Neural cell (in vitro differentiated cells): Measurements from ENCODE around the gene GAMT.

Source experiments
- CTCF ChIP-seq: fragments of 450-650 bp; IDR thresholded peaks from 2 replicates; pipeline ENCODE4 v1.5.1; 2014; ENCODE audit warnings: antibody characterized with exemption, mild to moderate bottlenecking, moderate library complexity; ENCODE audit not compliant: poor library complexity, severe bottlenecking
- EP300 ChIP-seq: fragments of 450-650 bp; conservative IDR thresholded peaks from 2 replicates; pipeline ENCODE4 v1.6.1; 2014; ENCODE audit warnings: antibody characterized with exemption, mild to moderate bottlenecking, moderate library complexity; ENCODE audit not compliant: poor library complexity, severe bottlenecking
- EZH2 ChIP-seq: fragments of 200-600, 300-800 bp; shearing (Covaris generic), sonication (generic); IDR thresholded peaks from 2 replicates; pipeline ENCODE4 v1.6.1; 2014; ENCODE audit warnings: antibody characterized with exemption, low read length, borderline replicate concordance, mild to moderate bottlenecking; ENCODE audit not compliant: insufficient read depth, poor library complexity, severe bottlenecking
- MXI1 ChIP-seq: fragments of 450-650 bp; conservative IDR thresholded peaks from 2 replicates; pipeline ENCODE4 v1.6.1; 2014; ENCODE audit warnings: antibody characterized with exemption, mild to moderate bottlenecking; ENCODE audit not compliant: poor library complexity, severe bottlenecking
- POLR2AphosphoS5 ChIP-seq: IDR thresholded peaks from 2 replicates; pipeline ENCODE4 v1.6.1; 2012

GRCh38 chr19:1377176-1377964, 24.0 kb downstream of the GAMT start:
- TF ChIP-seq CTCF = no peak
- no peak for TF ChIP-seq MXI1
- TF ChIP-seq POLR2AphosphoS5 = no peak
- TF ChIP-seq EP300 = no peak
- no peak for TF ChIP-seq EZH2
